Stimulated activated CD4-positive, alpha-beta T cell treated with anti-CD3 and anti-CD28 coated beads, Interleukin-12 subunit alpha, Interleukin-12 subunit beta, amount 100 ng/mL, for 4 hours (primary cell): ENCODE results near the gene TGFBRAP1.
"Not testable (repeated sequence)": the region's sequence is repeated elsewhere in the genome, so short reads cannot be mapped to it uniquely, and the experiment has no call there.

ENCODE experiments used
- DNase-seq: peaks from one replicate; pipeline ENCODE4 v3.0.0-alpha.2; 2020

The TGFBRAP1 gene

DNA sequence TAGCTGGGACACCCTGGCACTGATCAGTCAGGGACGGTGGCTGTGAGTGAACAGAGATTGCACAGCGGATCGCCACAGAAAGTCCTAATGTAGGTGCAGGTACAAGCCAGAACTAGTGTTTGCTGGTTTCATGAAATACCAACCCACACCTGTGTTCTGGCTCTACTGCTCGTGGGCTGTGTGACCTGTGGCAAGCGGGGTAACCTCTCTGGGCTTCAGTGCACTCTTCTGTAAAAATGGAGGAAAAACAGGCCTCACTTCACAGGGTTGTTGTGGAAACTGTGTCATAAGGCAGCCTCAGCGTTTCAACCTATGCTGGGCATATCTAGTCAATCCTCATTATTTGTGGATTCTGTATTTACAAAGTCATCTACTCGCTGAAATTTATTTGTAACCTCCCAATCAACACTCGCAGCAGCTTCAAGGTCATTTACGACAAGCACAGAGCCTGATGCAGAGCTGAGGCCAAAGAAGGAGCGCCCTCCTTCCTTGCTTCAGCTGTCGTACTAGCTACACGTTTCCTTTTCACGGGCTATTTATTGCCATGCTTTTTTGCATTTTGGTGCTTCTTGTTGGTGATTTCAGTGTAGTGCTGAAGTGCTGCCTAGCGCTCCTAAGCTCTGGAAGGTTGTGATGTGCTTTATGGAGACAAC lies 58.0 kb downstream of the TGFBRAP1 start:
- DNase-seq: no peak

DNA sequence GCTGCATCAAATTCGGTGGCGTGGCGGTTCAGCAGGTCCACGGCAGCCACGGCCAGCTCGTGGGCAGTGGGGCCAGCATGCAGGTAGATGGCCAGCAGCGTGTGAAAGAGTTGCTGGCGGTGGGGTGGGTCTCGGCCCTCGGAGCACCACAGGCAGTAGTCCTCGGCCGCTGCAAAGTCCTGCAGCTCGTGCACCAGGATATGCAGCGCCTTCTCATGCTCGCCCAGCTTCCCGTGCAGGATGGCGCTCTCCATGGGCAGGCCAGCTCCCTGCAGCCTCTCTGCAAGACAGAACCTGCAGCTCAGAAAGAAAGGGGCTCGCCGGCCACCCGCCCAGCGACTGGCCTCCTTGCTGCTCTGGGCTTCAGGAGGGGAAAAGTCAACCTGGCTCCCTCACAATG lies 60.1 kb downstream of the TGFBRAP1 start:
- no peak for DNase-seq

DNA sequence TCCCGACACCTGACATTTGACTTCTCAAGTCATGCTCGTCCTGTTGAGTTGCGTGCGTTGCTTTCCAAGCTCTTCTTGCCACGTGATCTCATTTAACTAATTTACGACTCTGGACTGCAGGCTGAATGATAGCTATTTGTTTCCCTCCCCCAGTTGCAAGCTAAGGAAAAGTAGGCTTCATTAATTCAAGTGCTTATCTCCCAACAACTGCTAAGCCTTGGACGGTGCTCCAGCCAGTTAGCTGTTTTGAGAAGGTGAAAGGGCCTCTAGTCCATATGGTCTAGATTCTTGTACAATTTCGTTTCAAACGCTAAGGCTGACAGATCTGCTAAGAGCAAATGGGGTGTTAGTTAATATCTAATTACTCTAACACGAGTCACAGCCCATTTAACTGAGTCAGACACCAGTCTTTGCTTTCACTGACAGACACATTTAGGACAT lies 66.9 kb downstream of the TGFBRAP1 start:
- no peak for DNase-seq

DNA sequence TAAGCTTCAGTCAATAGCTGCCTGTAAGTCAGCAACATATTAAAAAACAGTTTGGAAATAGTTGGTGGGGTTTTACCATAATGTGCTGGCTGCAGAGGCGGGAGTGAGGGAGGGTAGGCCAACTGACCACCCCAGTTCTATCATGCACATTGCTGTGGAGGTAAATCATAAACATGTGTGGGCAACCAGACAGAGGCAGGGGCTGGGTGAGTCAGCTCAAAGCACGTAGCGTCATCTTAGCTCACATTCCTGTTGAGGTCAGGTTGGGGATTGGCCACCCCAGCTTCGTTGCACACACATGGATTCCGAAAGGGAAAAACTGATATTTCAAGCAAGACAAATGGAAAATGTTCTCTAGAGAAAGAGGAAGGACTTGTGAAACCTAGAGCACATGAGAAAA lies 68.5 kb downstream of the TGFBRAP1 start:
- no peak for DNase-seq

DNA sequence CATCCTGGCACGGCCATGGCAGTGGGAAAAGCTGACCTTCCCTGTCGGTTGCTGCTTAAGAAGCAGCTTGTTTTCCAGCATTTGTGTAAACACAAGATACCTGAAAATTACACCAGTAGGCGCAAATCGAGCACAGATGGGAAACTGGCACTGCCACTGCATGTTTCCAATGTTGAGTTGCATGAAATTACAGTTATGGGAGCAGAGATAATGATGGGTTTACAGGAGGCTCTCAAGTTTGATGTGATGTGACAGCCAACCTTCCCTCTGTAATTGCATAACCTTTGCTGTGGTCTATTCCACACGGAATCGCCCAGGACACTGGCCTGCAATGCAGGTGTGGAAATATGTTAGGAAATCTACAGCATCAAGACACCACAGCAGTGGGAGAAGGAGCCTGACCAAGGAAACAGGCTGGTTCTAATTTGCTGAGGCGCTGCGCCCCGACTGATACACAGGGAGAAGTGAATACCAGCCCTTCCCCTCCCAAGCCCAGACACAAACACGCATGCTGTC lies 70.6 kb downstream of the TGFBRAP1 start:
- DNase-seq: no peak

DNA sequence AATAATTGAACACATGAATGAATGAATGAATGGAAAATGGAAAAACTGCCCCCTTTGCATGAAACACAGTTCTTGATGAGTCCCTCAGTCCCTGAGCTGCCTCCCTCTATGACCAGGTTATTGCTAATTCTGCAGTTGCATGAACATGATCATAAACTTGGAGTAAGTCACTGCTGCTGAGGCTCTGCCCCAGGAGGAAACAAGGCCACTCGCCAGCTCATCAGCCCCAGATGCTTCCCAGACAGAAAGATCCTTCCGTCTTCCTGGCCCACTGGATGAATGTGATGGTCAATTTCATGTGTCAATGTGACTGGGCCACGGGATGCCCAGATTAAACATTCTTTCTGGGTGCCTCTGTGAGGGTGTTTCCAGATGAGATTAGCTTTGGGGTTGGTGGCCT lies 71.6 kb downstream of the TGFBRAP1 start:
- DNase-seq: no peak

DNA sequence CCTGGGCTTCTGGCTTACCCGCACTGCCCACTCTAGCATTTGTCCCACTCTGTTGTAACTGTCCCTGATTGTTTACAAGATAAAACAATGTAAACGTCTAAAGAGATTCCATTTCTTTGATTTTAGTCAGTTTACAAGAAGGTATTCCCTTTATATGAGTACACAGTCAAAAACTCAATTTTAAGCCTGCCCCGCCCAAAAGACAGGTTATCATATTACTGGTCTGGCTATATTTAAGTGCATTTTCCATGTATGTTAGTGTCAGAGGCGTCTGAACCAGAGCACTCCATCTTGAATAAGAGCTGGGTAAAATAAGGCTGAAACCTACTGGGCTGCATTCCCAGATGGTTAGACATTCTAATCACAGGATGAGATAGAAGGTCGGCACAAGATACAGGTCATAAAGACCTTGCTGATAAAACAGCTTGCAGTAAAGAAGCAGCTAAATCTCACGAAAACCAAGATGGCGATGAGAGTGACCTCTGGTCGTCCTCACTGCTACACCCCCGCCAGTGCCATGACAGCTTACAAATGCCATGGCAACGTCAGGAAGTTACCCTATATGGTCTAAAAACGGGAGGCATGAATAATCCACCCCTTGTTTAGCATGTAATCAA lies 73.0 kb downstream of the TGFBRAP1 start:
- no peak for DNase-seq

DNA sequence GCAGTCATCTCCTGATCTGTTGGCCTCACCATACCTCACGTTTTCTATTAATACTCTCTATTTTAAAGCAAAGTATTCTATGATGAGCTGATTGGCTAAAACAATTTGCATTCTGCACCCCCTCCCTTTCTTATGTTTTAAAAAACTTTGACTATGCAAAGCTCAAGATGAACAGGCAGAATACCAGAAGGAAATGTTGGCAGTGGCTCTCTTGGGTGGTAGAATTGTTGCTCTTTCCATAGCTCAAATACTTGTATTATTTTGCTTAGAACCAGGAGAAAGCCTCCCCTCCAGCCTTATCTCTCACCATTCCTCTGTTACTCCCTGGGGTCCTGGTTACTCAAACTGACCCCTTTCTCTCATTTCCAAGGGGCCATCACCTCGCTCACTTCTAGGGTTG lies 73.6 kb downstream of the TGFBRAP1 start:
- no peak for DNase-seq

DNA sequence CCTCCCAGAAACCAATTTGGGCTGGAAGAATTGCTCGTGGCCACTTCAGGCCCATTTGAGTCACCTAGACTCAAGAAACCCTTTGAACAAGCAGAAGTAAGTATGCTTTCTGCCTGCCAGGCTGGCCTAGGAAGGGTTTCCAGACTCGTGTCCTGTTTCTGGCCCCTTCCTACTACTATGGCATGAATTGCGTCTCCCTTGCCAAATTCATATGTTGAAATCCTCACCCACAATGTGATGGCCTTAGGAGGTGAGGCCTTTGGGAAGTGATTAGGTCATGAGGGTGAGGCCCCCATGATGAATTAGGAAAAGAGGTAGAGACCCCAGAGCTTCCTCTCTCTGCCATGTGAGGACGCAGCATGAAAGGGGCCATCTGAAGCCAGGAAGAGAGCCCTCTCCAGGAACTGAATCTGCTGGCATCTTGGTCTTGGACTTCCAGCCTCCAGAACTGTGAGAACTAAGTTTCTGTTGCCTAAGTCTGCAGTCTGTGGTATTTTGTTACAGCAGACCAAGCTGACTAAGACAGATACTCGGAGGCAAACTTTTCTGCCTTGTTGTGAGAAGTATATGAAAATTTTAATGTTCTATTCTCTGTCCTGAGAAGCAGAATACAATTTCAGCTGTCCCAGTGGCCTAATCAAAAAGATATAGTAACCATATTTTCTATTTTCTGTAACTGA lies 74.9 kb downstream of the TGFBRAP1 start:
- no peak for DNase-seq

DNA sequence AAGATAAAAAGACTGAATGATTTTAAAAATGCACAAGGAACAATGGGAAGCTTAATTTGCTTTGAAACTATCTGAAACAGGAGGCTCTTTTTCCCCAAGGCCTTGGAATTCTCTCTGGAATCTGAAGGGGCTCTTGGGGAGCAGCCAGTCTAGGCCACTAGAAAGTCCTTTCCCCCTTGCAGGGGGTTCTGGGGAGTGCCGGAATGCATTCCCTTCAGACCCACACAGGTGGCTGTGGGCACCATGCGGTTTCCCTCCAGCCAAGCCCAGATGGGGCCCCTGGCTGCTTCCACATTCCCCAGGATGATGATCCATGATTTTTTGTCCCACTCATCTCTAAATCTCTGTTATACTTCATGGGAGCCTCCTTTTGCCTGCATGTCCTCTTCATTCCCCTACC lies 77.3 kb downstream of the TGFBRAP1 start:
- no peak for DNase-seq

DNA sequence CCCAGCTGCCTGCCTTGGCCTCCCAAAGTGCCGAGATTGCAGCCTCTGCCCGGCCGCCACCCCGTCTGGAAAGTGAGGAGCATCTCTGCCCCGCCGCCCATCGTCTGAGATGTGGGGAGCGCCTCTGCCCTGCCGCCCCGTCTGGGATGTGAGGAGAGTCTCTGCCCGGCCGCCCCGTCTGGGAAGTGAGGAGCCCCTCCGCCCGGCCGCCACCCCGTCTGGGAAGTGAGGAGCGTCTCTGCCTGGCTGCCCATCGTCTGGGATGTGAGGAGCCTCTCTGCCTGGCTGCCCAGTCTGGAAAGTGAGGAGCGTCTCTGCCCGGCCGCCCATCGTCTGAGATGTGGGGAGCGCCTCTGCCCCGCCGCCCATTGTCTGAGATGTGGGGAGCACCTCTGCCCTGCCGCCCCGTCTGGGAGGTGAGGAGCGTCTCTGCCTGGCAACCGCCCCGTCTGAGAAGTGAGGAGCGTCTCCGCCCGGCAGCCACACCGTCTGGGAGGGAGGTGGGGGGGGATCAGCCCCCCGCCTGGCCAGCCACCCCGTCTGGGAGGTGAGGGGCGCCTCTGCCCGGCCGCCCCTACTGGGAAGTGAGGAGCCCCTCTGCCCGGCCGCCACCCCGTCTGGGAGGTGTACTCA lies 78.4 kb downstream of the TGFBRAP1 start:
- not testable (repeated sequence) for DNase-seq

DNA sequence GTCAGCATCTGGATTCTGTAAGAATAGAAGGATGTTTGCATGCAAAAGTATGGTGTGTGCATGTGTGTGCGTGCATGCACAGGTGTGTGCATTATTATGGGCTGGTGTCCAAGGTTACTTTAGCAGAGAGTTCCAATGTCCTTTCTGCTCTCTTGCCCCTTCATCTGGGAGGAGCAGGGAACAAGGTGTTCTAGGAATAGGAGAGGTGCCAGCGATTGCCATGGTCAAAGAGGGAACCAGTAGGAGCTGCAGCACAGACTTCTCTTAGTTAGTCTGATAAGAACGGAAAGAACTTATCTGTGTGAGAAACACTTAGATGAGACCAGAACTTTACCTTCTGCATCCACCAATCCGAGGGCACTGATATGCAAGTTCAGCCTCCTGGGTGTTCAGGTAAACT lies 79.6 kb downstream of the TGFBRAP1 start:
- DNase-seq: no peak

DNA sequence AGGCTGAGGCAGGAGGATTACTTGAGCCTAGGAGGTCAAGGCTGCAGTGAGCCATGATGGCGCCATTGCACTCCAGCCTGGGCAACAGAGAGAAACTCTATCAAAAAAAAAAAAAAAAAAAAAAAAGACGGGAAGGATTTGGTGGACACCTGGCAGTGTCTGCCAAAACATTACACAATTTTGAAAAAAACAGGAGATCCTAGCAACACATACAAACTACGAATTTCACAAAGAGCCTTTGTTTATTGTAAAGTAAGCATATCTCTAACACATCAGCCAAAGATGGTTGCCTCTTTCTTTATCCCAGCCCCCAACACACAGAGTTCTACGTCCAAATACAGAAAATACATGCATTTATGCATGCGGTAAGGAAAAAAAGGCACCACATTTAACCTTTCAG lies 80.4 kb downstream of the TGFBRAP1 start:
- no peak for DNase-seq

DNA sequence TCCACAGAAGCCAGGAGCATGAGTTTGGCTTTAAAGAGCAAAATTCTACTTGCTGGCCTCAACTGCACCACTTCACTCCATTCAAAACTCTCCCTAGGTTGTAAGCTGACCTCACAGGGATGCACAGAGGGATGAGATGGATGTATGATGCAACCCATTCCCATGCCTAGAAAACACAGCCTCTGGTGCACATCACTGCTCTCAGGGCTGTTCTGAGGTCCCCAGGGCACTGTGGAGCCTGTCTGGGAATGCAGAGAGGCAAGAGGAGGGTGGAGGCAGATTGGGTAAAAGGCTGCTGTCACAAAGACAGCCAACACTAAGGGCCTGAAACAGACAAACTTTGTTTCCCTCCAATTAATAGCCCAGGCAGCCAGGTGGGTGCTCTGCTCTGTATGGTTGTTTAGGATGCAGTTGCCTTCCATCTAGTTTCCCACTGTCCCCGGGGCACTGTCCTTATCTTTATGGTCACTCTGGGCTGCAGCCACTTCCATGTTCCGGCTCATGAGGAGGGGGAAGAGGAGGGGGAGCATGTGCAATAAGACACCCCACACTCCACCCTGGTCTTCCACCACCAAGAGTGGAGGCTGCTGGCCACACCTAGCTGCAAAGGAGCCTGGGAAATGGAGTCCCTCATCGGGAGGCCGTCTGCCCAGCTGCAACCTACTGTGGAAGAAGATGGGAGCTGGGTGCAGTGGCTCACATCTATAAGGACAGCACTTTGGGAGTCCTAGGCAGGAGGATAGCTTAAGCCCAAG lies 81.0 kb downstream of the TGFBRAP1 start:
- DNase-seq: no peak

DNA sequence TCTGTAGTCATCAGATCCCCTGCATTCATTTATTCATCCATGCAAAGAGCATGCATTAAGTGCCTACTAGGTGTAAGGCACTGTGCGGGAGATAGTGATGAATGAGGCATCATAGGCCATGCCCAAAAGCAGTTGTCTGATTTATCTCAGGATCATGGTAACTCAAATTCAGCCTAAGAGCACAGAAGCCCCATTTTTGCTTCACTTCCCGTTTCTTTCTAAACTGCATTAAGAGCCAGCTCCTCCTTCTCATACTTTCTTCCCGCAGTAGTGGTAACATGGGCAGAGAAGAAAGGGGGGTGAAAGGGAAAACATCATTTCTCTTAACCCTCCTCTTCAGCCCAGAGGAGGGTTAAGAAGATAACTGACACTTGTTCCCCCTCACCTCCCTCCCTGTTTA lies 85.1 kb downstream of the TGFBRAP1 start:
- no peak for DNase-seq

DNA sequence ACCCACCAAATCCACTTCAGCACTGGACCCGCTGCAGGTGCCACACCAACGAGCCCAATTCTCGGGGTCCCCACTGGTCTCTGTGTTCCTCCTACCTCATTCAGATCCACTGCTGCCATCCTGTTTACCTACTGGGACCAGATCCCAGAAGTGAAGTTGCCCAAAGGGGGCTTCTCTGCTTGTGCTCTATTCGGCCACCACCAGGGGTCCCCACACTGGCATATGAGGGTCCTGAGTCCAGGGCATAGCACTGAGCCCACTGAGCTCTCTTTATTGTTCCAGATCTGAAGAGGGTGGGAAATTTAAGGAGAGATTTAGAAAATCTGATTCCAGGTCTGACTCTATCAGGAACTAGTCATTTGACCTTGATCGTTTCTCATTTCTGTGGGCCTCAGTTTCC lies 85.6 kb downstream of the TGFBRAP1 start:
- no peak for DNase-seq

DNA sequence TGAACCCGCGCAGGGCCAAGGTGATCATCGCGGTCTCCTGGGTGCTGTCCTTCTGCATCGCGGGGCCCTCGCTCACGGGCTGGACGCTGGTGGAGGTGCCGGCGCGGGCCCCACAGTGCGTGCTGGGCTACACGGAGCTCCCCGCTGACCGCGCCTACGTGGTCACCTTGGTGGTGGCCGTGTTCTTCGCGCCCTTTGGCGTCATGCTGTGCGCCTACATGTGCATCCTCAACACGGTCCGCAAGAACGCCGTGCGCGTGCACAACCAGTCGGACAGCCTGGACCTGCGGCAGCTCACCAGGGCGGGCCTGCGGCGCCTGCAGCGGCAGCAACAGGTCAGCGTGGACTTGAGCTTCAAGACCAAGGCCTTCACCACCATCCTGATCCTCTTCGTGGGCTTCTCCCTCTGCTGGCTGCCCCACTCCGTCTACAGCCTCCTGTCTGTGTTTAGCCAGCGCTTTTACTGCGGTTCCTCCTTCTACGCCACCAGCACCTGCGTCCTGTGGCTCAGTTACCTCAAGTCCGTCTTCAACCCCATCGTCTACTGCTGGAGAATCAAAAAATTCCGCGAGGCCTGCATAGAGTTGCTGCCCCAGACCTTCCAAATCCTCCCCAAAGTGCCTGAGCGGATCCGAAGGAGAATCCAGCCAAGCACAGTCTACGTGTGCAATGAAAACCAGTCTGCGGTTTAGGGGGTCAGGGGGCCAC lies 87.1 kb downstream of the TGFBRAP1 start:
- DNase-seq: no peak

DNA sequence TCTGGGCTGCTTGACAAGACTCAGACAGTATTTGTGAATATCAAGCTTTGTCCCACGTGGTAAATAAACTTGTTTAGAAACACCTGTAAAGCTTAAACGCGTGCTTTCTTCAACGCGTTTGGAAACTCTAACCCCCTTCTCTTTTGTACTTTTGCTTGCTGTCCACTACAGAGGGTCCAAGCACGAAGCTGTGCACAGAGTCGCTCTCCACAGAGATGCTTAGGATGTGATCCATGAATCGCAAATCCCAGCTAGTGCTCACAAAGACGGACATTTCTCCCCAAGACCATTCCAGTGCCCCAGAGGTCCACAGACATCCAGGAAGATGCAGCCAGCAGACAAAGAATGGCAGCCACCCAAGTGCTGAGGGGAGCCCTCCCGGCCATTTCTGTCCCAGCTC lies 88.1 kb downstream of the TGFBRAP1 start, which contains the start of gene GPR45:
Gene GPR45, plus strand, starts transcription at position 301 of the 400 bp plus-strand sequence. CDS start 116 bp downstream, outside the sequence.
- DNase-seq: no peak

DNA sequence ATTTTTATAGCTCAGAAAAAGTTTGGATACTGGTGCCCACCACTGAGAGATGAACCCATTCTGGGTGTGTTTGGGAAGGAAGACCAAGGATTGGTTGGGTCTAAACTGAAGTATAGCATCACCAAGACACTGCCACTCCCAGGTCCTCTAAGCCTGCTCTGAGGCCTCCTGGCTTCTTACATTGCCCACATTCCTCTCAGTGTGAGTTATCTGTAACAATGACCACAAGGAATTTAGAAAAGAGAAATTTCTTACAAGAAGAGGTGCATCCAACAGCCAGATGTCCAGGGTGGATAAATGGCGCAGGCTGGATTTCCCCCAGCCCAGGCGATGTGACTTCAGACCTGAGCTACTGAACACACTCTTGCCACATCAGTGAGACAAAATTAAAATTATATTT lies 89.6 kb downstream of the TGFBRAP1 start:
- no peak for DNase-seq

DNA sequence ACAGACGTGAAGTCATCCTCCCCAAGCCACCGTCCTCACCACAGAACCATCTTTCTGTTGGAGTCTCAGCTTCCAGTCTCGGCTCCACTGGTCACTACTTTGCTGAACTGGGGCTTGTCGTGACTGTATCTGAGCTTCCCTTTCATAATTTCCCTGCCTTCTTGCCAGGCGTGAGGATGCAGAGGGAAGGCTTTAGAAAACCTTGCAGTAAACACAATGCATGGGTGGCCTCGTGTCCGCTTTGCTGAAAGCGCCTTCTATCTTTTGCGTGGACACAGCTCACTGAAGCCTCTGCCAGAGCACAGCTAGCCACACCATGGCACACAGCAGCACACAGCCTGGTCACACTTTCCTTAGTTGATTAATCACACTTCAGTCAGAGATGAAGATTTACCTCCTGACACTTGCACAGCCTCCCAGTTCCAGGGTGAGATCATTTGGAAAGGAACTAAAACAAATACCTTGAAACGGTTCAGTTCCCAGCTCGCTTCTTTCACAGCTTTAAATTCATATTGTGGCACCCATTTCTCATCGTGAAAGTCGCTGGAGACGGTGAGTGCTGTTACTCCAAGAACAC lies 90.8 kb downstream of the TGFBRAP1 start:
- no peak for DNase-seq

DNA sequence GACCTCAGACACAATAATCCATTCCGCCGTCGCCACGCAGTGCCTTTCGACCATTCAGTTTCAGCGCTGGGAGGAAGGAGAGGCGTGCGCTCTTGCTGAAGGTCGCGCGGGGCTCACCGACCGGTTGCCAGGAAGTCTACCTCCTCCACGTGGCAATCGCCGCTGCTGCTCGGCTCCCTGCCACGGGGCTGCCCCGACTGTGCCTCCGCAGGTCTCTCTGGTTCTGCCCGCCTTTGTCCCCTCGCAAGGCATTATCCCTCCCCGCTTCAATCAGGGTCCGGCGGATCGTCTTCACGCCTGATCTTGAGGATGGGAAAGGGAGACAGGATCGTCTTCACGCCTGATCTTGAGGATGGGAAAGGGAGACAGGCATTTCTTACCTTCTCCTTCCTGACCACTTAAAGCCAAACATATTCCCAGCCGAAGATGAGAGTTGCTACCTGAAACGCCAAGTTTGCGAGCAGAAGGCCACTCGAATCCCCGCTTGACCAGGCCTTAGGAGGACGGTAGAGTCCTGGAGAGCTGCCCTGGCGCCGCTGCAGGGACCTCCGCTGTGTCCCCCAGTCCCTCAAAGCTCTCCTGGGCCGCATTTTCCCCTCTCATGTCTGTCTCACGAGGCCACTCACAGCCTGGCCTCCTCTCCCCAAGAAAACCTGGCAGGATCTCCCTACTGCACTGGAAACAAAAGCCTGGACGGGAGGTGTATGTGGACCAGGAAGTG lies 92.3 kb downstream of the TGFBRAP1 start:
- peak; percentile 22 for DNase-seq
